Activated CD4-positive, alpha-beta memory T cell treated with anti-CD3 and anti-CD28 coated beads, Interleukin-2, amount 10 ng/mL, durations not matched to agents 7 days and 5 days (primary cell): ENCODE data around the gene SAA2. TPM values are rescaled to one million over a fixed set of nuclear protein-coding genes. Genes with fewer than 3 reads are reported as not detected.
"Not testable (repeated sequence)": the region's sequence is repeated elsewhere in the genome, so short reads cannot be mapped to it uniquely, and the experiment has no call there.

ENCODE experiments used
- CTCF ChIA-PET: fragments of 350-600 bp; sonication (Branson Sonifier 250); formaldehyde crosslinking; loops from one replicate; lab custom pipeline; 2021; ENCODE audit warnings: antibody characterized with exemption, inconsistent platforms; lab: Charles Lee
- POLR2A ChIA-PET: fragments of 350-600 bp; sonication (Branson Sonifier 250); formaldehyde crosslinking; loops from one replicate; lab custom pipeline; 2021; ENCODE audit warnings: antibody characterized with exemption; lab: Charles Lee
- DNase-seq: peaks from one replicate; pipeline ENCODE4 v3.0.0-alpha.2; 2020
- H3K27ac Mint-ChIP-seq: one replicate; pipeline ENCODE4 v1.8.0; 2021; ENCODE audit warnings: mild to moderate bottlenecking, mixed read lengths
- H3K27me3 Mint-ChIP-seq: one replicate; pipeline ENCODE4 v1.8.0; 2021; ENCODE audit warnings: mixed read lengths
- H3K36me3 Mint-ChIP-seq: one replicate; pipeline ENCODE4 v1.8.0; 2021; ENCODE audit warnings: low read depth, mixed read lengths
- H3K4me1 Mint-ChIP-seq: one replicate; pipeline ENCODE4 v1.8.0; 2021; ENCODE audit warnings: mixed read lengths
- H3K4me3 Mint-ChIP-seq: one replicate; pipeline ENCODE4 v1.8.0; 2021; ENCODE audit warnings: mild to moderate bottlenecking, mixed read lengths
- H3K9me3 Mint-ChIP-seq: one replicate; pipeline ENCODE4 v1.8.0; 2021; ENCODE audit warnings: mixed read lengths
- total RNA-seq, 2 experiments: library from RNA; stranded (reverse); gene quantifications; one replicate each; pipeline ENCODE4 v1.2.3, GENCODE V29; 2021

Gene SAA2
- total RNA-seq, 2 experiments from 2014 or later: 0.28 TPM; not detected in 1

DNA sequence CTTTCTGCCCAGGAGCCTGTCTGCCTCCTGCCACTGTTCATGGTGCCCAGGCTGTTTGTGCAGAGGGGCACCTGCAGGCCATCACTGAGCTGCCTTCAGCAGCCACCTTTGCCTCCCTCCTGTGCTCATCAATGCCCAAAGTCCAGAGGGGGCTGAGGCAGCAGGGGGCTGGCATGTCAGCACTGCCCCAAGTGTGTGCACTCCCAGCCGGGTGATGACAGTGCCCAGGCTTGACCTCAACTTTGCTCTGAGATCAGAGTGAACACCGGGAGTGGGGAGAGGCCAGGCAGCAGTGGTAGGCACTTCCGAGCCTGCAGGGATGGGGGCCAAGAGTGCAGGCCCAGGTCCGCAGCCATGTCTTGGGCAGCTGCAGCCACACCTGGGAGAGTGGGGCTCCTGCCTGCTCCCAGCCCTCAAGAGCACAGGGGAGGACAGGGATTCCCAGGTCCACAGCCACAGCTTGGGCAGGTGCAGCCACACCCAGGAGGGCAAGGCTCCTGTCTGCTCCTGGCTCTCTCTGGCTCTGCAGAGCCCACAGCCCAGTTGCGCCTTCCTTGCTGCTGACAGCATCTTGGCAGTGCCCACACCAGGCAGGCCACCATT, 27.1 kb downstream of the SAA2 start:
- Mint-ChIP-seq H3K9me3 (no peaks in the 10 kb centered on the region), H3K27ac (no peak overlapping the region), H3K36me3 (no peaks in the 10 kb centered on the region), H3K4me1 (no peaks in the 10 kb centered on the region), H3K4me3 (no peak overlapping the region), H3K27me3 (peaks cover 28% of the 10 kb centered on the region)
- ChIA-PET CTCF (interaction anchor here (1.3 kb wide), 1 partner anchor 9 kb away, joined by 3 read pairs; no protein-coding TSS in a partner anchor), POLR2A (no interaction called here)
- no peak for DNase-seq

DNA sequence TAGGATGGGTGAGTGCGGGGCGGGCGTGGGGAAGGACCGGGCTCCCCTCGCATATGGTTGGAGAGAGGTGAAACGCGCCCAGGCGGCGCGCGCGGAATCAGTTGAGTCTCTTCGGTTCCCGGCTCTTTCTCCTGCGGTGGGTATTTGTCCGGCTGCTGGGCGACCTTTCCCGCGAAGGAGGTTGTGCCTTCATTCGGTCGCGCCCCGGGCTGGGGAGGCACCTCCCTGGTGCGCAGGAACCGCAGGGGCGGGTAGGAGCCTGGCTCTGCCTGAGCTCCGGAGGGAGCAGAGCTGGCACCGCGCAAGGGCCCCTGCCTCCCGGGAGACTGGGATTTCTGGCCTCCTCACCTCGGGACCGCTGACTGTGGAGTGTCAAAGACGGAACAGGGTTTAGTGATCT, 39.4 kb downstream of the SAA2 start:
- no peak overlapping the region for H3K27ac Mint-ChIP-seq
- ChIA-PET CTCF (no interaction called here), POLR2A (no interaction called here)
- H3K36me3 Mint-ChIP-seq: peaks cover 4% of the 10 kb centered on the region
- H3K9me3 Mint-ChIP-seq: no peaks in the 10 kb centered on the region
- peaks cover 15% of the 10 kb centered on the region for H3K4me1 Mint-ChIP-seq
- no peak for DNase-seq
- peaks cover 58% of the 10 kb centered on the region for H3K27me3 Mint-ChIP-seq
- H3K4me3 Mint-ChIP-seq: no peak overlapping the region

DNA sequence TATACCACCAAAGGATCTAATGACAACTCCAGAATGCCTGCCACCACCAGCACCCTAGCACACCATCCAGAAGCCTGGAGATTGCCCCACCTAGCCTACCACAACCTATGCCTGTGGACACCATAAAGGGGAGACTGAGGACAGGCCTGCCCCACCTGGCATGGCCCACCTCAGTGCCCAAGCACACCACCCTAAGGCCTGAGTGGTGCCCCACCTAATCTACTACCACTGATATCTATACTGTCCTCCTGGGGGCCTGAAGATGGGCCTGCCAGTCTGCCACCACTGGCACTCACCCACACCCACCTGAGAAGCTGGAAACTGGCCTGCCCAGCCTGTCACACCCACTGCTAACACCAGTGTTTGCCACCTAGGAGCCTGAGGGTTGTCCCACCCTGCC, 43.7 kb downstream of the SAA2 start:
- Mint-ChIP-seq H3K27me3 (peaks cover 50% of the 10 kb centered on the region), H3K4me1 (peaks cover 15% of the 10 kb centered on the region), H3K9me3 (no peaks in the 10 kb centered on the region), H3K36me3 (no peaks in the 10 kb centered on the region), H3K4me3 (no peak overlapping the region), H3K27ac (no peak overlapping the region)
- ChIA-PET CTCF (interaction anchor here (1.0 to 1.5 kb wide), 4 partner anchors 39 to 90 kb away, joined by 3 to 15 read pairs (median 4); no protein-coding TSS in a partner anchor), POLR2A (no interaction called here)
- no peak for DNase-seq

DNA sequence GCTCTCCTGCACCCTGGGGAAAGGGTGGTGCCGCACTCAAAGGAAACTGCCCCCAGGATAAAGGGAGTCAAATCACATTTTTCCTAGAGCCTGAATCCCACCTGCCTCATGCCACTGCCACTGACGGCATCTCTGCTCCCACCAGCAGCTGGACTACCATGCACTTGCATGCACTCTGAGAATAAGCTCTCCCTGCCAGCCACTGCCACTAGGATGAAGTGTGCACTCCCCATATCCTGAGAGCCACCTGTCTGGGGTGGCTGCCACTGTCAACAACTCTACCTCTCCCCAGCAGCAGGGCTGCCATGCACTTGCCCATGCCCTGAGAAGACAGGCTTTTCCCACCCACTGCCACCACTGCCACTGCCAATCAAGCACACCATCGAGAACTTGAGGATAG, 44.2 kb downstream of the SAA2 start:
- DNase-seq: no peak
- no peaks in the 10 kb centered on the region for H3K9me3 Mint-ChIP-seq
- H3K4me3 Mint-ChIP-seq: no peak overlapping the region
- H3K27me3 Mint-ChIP-seq: peaks cover 45% of the 10 kb centered on the region
- no peaks in the 10 kb centered on the region for H3K36me3 Mint-ChIP-seq
- H3K27ac Mint-ChIP-seq: no peak overlapping the region
- POLR2A ChIA-PET: no interaction called here
- peaks cover 15% of the 10 kb centered on the region for H3K4me1 Mint-ChIP-seq
- CTCF ChIA-PET: interaction anchor here (0.6 to 1.5 kb wide), 8 partner anchors 9 to 214 kb away, joined by 3 to 15 read pairs (median 3); no protein-coding TSS in a partner anchor

DNA sequence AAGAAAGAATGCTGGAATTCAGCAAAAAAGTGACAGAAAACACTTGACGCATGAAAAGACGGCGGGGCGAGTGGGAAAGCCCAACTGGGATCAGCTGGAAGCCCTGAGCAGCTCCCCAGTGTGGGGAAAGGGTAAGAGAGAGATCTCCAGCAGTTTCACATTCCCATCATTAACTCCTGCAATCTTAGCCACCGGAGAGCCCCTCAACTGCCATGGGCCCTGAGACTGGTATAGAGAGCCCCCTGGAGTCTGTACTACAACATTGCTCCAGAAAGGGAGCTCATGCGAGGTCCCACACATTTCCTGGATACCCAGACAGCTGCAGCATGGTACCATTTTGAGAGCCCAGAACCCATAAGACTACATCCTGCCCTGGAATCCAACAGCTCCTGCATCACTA, 44.7 kb downstream of the SAA2 start:
- no peaks in the 10 kb centered on the region for H3K9me3 Mint-ChIP-seq
- H3K4me1 Mint-ChIP-seq: peaks cover 15% of the 10 kb centered on the region
- H3K4me3 Mint-ChIP-seq: no peak overlapping the region
- H3K27me3 Mint-ChIP-seq: peaks cover 43% of the 10 kb centered on the region
- no peaks in the 10 kb centered on the region for H3K36me3 Mint-ChIP-seq
- POLR2A ChIA-PET: no interaction called here
- CTCF ChIA-PET: interaction anchor here (0.6 to 1.5 kb wide), 9 partner anchors 8 to 476 kb away, joined by 3 to 15 read pairs (median 3); no protein-coding TSS in a partner anchor
- no peak overlapping the region for H3K27ac Mint-ChIP-seq
- no peak for DNase-seq

DNA sequence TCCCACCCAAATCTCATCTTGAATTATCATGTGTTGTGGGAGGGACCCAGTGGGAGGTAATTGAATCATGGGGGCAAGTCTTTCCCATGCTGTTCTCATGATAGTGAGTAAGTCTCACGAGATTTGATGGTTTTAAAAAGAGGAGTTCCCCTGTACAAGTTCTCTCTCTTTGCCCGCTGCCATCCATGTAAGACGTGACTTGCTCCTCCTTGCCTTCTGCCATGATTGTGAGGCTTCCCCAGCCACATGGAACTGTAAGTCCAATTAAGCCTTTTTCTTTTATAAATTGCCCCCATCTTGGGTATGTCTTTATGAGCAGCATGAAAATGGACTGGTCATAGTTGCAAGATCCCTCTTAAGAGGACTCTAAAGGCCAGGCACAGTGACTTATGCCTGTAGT, 50.7 kb downstream of the SAA2 start:
- CTCF ChIA-PET: not testable (repeated sequence)

DNA sequence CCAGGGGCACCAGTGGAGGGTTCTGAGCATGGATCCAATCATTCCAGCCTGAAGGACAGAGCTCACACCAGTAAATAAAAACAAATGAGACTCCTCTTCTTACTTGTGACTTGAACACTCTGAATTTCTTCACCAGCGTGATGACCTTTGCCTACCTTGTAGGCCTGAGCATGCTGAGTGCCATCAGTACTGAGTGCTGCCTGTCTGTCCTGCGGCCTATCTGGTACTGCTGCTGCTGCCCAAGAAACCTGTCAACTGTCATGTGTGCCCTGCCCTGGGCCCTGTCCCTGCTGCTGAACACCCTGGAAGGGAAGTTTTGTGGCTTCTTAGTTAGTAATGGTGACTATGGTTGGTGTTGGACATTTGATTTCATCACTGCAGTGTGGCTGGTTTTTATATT, 51.9 kb downstream of the SAA2 start:
- Mint-ChIP-seq H3K27ac (no peak overlapping the region), H3K4me1 (no peaks in the 10 kb centered on the region), H3K36me3 (no peaks in the 10 kb centered on the region), H3K27me3 (peaks cover 35% of the 10 kb centered on the region), H3K9me3 (no peaks in the 10 kb centered on the region), H3K4me3 (no peak overlapping the region)
- no peak for DNase-seq
- ChIA-PET POLR2A (no interaction called here), CTCF (no interaction called here)

More for the DNA sequence above, 50.7 kb downstream of the SAA2 start:
- H3K36me3 Mint-ChIP-seq, H3K4me1 Mint-ChIP-seq, POLR2A ChIA-PET, H3K9me3 Mint-ChIP-seq, H3K27ac Mint-ChIP-seq, H3K4me3 Mint-ChIP-seq, DNase-seq: not testable (repeated sequence)
- H3K27me3 Mint-ChIP-seq: peaks cover 32% of the 10 kb centered on the region

Other genes starting within 250 kb of the SAA2 start
- gene SERGEF, start 235.6 kb downstream of the SAA2 start, total RNA-seq: 10 to 100 TPM; 33.9 to 34.2 TPM
- gene TPH1, start 202.4 kb downstream of the SAA2 start, total RNA-seq: under 1 TPM; 0.15 to 0.18 TPM
- gene SAAL1, start 142.6 kb downstream of the SAA2 start, total RNA-seq: 10 to 100 TPM; 21.0 to 21.7 TPM
- gene MRGPRX3, start 116.1 kb downstream of the SAA2 start, total RNA-seq: not detected
- gene MRGPRX4, start 75.8 kb downstream of the SAA2 start, total RNA-seq: not detected
- gene SAA4, start 11.9 kb downstream of the SAA2 start, total RNA-seq: not detected
- not detected for gene SAA1, start 17.6 kb upstream of the SAA2 start, total RNA-seq
- gene HPS5, start 73.5 kb upstream of the SAA2 start, total RNA-seq: 10 to 100 TPM; 20.3 to 22.6 TPM
- gene GTF2H1, start 73.9 kb upstream of the SAA2 start, total RNA-seq: 10 to 100 TPM; 47.0 to 48.2 TPM
- gene LDHA, start 145.9 kb upstream of the SAA2 start, total RNA-seq: 100 to 1,000 TPM; 949 to 971 TPM
- not detected for gene LDHC, start 163.7 kb upstream of the SAA2 start, total RNA-seq
- not detected for gene LDHAL6A, start 207.2 kb upstream of the SAA2 start, total RNA-seq